NOMO-1 treated with DMSO at 0.1 percent for 48 hours (cell line): ENCODE results near the gene LSS.

Experiments
- DNase-seq: peaks from one replicate; lab custom pipeline; 2025; ENCODE audit not compliant: unreplicated experiment; lab: John Stamatoyannopoulos, UW

The LSS gene

DNA sequence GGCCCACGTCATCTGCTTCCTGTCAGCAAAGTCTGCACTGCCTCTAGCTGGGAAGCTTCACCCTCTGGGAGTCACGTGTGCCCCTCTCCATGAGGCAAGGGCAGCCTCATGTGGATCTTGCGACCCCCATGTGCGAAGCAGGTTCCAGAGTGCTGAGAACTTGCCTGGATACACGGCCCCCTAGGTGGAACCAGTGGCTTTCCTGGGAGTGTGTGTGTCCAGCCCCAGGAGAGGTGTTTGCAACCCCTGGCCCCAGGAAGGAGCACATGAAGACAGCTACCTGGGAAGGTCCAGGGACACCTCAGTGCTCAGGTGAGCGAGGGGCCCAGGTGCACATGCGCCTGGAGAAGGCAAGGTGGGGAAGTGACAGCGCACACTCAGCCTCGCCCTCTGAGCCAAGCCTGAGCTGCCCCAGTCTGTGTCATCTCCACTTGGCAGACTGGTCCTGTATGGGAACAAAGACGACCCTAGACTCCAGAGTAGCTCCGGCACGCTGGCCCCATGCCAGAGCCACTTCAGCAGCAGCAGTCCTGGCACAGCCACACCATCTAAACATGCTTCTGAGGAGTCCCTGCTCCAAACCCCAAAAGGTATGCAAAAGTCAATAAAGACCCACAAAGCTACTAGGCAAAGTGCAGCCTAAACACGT, 8.9 kb downstream of the LSS start:
- no peak for DNase-seq

DNA sequence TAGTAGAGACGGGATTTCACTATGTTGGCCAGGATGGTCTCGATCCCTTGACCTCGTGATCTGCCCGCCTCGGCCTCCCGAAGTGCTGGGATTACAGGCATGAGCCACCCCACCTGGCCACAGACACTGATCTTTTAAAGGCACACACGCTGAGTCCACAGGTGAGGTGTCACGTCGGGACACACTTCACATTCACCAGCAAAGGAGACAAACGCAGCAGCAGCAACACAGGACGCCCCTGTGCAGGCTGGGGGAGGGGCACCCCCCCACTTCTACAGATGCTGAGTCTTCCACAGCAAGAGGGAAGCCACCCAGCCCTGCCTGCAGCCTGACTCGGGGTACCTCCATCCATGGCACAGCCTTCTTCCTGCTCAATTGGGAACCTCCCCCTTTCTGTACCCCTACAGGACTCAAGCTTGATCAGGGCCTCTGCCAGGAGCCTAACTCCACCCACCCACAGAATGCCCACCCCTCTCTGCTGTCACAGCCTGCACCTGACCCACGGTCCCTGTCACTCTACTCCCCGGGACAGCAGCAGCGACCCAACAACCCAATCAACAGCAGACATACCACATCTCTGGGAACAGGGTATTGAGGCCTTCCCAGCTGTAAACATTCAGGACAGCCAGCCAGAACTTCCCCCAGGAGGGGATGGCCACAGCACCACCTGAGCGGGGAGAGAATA, 9.5 kb downstream of the LSS start:
- no peak for DNase-seq

DNA sequence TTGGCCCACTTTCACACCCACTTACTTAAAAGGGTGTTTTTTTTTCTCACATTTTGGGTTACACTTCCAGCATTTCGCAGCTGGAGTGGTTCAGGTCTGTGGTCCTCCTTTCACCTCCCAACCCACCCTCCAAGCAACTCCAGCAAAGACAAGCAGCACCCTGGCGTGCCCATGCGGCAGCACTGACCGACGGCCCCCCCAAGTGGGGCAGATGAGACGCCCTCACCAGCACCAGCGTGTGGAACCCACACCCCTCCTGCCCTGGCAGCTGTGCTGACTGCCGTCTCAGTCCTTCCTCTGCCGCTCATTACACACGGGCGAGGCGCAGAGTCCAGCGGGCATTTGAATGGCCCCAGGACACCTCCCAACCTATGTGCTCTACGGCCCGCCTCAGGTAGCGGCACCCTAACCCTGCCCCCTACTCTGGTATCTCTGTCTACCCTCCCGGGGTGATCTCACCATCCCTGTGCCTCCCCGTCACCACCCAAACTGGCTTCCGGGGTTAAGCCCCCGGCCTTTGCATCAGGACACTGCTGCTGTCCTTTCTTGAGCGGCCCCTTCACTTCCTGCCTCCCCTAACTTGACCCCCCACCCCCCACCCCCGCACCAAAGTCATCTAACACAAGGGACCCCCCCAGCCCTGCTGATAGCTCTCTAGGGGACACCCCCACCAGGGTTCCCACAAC, 10.9 kb downstream of the LSS start:
- no peak for DNase-seq

- DNase-seq = no peak
Measured at GRCh38 chr21:46216132-46216747, 12.3 kb downstream of the LSS start.

DNA sequence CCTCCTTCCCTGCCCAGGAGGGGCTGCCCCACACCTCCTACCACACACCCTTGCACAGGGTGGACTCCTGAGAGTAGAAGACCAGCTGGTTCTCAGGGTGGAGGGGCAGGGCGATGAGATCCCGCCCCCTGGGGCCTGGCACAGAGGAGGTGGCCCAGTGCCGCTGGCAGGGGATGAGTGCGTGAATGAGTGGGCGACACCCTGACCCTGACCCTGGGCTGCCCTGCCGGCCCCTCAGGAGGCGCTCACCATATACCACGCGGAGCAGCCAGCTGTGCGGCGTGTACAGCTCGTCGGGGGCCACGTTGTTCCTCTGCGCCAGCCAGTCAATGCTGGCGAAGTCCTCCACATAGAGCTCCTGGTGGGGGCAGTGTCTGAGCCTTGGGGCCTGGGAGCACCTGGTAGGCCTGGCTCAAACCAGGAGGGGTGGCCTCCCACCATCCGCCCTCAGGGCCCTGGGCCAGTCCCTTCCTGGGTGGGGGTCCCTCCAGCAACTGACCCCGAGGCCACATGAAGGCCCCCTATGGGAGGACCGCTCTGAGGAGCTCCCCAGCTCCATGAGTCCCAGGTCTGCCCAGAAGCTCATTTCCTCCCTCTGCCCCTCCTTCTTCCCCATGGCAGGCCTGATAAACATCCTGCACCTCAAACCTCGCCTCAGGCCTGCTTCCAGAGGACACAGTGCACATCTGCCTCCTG, 13.0 kb downstream of the LSS start:
- DNase-seq = no peak

DNA sequence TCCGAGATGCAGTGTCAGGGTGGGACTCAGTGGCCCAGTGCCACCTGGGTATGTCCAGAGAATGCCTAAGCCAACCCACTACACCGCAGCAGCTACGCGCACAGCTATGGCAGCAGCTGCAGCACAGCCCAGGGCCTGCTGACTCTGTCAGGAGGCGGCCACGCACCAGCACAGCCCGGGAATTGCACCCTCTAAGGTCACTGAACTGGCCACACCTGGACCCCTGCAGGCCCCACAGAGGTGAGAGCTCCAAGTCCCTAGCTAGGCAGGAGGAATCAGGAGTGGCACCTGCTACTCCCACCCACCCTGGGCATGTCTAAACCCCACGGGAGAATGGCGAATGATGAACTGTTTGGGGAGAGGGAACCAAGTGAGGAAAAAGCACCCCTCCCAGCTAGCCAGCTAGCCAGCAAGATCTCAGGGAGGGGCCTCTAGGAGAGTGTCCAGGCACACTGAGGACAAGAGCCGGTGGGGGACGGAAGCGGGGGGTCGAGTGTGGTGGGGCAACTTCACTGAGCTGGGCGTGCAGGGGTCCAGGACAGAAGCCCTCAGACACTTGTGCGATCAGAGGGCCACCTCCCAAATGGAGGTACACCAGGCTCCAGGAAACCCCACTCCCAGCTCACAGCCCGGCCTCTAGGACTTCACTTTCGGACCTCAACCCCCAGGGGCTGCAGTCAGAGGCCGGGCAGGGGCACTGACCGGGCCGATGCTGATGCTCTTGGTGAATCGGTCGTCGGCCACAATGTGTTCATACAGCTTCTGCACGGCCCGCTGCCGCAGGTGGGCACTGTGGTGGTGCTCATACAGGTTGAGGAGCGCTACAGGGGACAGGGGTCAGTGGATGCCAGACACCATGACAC, 13.9 kb downstream of the LSS start:
- DNase-seq = no peak

GRCh38 chr21:46213620-46214286, 14.8 kb downstream of the LSS start:
- no peak for DNase-seq

- no peak for DNase-seq
Measured at GRCh38 chr21:46212721-46213484, 15.7 kb downstream of the LSS start.

GRCh38 chr21:46211786-46212720, 16.5 kb downstream of the LSS start:
- no peak for DNase-seq

GRCh38 chr21:46211376-46211775, 17.2 kb downstream of the LSS start:
- no peak for DNase-seq

- no peak for DNase-seq
Measured at GRCh38 chr21:46210378-46211136, 18.0 kb downstream of the LSS start.

DNA sequence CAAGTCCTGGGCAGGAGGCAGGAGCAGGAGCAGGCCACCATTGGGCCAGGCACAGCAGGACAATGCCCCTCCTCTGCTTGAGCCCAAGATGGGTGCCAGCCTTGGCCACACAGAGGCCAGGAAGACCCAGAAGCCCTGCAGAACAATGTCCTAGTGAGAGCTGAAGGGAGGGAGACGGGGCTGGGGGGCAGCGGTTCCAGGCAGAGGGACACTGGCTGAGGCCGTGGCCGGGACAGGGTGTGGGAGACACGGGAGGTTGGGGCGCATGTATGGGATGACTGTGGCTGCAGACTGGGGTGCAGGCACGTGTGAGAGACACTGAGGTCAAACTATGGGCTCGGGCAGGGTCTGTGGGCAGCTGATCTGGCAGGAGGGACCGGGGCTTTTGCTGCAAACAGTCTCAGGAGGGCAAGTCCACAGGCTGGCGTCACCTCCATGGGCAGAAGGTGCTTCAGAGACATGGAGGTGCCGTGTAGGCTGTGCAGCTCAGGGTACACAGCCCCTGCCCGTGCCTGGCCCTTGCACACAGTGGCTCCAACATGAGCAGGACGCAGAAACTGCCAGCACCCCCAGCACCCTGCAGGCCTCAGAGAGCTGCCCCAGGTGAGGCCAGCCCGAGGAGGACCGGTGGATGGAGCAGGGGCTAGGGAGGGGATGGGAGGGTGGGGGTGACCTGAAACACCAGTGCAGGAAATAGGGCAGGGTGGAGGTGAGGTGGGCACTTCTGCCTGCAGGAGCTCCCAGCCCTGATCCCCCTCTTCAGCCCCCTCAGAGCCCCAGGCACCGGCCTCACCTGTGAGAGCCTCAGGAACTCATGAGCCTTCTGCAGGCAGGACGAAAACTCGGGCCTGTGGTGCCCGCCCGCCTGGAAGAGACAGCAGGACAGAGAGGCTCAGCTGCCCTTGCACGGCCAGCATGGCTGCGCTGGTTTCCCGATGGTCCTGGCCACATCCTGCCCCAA, 19.5 kb downstream of the LSS start:
- DNase-seq = no peak

DNA sequence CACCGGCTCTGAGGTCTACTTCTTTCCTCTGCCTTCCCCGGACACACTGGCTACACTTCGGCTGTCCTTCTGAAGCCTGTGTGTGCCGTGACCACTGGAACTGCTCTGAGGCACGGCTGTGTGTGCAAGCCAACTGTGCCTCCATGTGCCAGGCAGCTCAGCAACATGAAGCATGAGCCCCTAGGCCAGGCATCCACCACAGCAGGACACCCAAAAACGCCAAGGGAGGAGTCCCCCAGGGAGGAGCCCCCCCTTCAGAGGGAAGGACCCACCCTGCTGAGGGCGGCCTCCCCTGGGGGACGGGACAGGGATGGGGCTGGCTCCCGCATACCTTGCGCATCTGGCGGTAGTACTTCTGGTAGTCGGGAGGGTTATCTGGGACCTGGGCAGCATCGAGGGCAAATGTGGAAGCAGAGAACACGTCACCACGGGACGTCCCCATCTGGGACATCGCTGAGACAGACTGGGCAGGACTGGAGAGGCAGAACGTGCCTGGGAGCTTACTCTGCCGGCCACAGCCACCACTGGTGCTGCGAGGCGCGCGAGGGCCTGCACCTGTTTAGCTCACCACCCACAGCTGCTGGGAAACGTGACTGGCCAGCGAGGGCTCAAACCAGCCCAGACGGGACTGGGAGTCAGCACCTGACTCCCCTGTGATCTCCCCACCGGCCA, 20.5 kb downstream of the LSS start:
- DNase-seq = no peak

- no peak for DNase-seq
Measured at GRCh38 chr21:46207006-46207919, 21.3 kb downstream of the LSS start.
